Mucosa of rectum (tissue), 2 donors: ENCODE measurements around the gene PCDH10.

Source experiments
- H3K27ac ChIP-seq, 2 donors: one replicate each; pipeline ENCODE4 v1.7.0; 2013; ENCODE audit warnings: inconsistent platforms in 2 of 2, low read depth in 2 of 2, low read length in 2 of 2
- H3K27me3 ChIP-seq, 2 donors: one replicate each; pipeline ENCODE4 v1.7.0; 2013; ENCODE audit warnings: low read length in 2 of 2; ENCODE audit not compliant: control insufficient read depth in 2 of 2, insufficient read depth in 2 of 2
- H3K36me3 ChIP-seq, 2 donors: one replicate each; pipeline ENCODE4 v1.7.0; 2013; ENCODE audit warnings: low read length in 2 of 2; ENCODE audit not compliant: control insufficient read depth in 2 of 2, insufficient read depth in 2 of 2
- H3K4me1 ChIP-seq, 2 donors: one replicate each; pipeline ENCODE4 v1.7.0; 2013; ENCODE audit warnings: low read length in 2 of 2, mild to moderate bottlenecking in 1 of 2; ENCODE audit not compliant: control insufficient read depth in 2 of 2, insufficient read depth in 2 of 2
- H3K4me3 ChIP-seq, 2 donors: one replicate each; pipeline ENCODE4 v1.7.0; 2013; ENCODE audit warnings: low read length in 2 of 2
- H3K9ac ChIP-seq, 2 donors: one replicate each; pipeline ENCODE4 v1.7.0; 2013; ENCODE audit warnings: low read length in 2 of 2, low read depth in 1 of 2, mild to moderate bottlenecking in 1 of 2
- H3K9me3 ChIP-seq, 2 donors: one replicate each; pipeline ENCODE4 v1.7.0; 2013; ENCODE audit warnings: low read length in 2 of 2; ENCODE audit not compliant: control insufficient read depth in 2 of 2
- donor health status: healthy.
- donor health status: Normal muscosa, but diverticular disease.

PCDH10 gene, protein sequence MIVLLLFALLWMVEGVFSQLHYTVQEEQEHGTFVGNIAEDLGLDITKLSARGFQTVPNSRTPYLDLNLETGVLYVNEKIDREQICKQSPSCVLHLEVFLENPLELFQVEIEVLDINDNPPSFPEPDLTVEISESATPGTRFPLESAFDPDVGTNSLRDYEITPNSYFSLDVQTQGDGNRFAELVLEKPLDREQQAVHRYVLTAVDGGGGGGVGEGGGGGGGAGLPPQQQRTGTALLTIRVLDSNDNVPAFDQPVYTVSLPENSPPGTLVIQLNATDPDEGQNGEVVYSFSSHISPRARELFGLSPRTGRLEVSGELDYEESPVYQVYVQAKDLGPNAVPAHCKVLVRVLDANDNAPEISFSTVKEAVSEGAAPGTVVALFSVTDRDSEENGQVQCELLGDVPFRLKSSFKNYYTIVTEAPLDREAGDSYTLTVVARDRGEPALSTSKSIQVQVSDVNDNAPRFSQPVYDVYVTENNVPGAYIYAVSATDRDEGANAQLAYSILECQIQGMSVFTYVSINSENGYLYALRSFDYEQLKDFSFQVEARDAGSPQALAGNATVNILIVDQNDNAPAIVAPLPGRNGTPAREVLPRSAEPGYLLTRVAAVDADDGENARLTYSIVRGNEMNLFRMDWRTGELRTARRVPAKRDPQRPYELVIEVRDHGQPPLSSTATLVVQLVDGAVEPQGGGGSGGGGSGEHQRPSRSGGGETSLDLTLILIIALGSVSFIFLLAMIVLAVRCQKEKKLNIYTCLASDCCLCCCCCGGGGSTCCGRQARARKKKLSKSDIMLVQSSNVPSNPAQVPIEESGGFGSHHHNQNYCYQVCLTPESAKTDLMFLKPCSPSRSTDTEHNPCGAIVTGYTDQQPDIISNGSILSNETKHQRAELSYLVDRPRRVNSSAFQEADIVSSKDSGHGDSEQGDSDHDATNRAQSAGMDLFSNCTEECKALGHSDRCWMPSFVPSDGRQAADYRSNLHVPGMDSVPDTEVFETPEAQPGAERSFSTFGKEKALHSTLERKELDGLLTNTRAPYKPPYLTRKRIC

DNA sequence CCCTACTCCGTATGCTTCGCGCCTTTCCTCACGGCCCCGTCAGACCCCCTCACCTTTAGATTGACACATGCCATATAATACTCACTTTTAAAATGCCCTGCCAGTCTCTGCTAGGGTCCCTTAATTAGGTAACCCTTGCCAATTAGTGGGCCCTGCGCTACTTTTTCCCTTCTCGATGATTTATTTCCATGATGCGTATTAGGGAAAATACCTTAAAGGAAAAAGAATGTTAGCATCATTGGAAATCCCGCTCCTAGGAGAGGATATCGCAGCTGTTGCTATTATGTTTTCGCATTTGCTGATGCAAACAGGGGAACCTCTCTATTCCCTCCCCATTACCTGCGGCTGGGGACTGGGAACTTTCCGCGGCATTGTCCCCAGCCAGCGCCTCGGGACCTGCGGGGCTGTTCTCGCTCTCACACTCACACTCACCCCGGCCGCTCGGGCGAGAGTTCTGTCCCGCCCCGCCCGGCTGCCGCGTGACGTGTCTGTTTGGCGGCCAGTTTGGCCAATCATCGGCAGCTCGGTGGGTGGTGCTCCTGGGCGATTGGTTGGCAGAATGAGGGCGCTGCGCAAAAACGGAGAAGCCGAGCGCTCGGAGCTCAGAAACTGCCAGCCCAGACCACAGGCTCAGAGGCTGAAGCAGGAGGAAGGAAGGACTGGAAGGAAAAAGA lies at the start of gene PCDH10:
PCDH10 (plus strand) TSS at position 605 of the 674 bp plus-strand sequence. CDS start 847 bp downstream, outside the sequence.
- no peaks in the 10 kb centered on the region for H3K36me3 ChIP-seq
- peak within 1 kb of the TSS; percentile 24 to 69 for H3K4me3 ChIP-seq
- H3K4me1 ChIP-seq, result peaks cover 4 to 10% of the 10 kb centered on the region in 2 donors
- no peak within 1 kb of the TSS for H3K9ac ChIP-seq
- H3K9me3 ChIP-seq, result no peaks in the 10 kb centered on the region
- H3K27me3 ChIP-seq, result peaks cover 30 to 31% of the 10 kb centered on the region in 2 donors
- no peak within 1 kb of the TSS for H3K27ac ChIP-seq

DNA sequence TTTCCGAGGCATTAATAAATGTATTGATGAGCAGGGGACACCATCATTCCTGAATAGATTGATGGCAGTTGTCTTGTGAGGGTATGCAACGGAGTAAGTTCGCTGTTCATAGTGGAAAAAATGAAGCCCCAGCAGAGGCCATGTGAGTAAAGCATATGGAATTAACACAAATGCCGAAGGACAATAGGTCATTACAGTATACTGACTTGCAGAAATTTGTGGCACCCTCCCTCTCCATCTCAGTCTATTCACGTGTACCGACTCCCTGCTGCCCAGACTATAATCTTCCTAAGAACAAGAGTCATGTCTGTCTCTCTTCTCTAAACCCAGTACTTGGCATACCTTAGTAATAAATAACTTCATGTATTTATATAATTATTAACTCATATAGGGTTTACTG lies 47.1 kb upstream of the PCDH10 start:
- Histone ChIP-seq H3K27ac (no peak overlapping the region), H3K27me3 (no peaks in the 10 kb centered on the region), H3K9ac (no peak overlapping the region), H3K36me3 (no peaks in the 10 kb centered on the region), H3K9me3 (no peaks in the 10 kb centered on the region), H3K4me1 (no peaks in the 10 kb centered on the region), H3K4me3 (no peak overlapping the region)

DNA sequence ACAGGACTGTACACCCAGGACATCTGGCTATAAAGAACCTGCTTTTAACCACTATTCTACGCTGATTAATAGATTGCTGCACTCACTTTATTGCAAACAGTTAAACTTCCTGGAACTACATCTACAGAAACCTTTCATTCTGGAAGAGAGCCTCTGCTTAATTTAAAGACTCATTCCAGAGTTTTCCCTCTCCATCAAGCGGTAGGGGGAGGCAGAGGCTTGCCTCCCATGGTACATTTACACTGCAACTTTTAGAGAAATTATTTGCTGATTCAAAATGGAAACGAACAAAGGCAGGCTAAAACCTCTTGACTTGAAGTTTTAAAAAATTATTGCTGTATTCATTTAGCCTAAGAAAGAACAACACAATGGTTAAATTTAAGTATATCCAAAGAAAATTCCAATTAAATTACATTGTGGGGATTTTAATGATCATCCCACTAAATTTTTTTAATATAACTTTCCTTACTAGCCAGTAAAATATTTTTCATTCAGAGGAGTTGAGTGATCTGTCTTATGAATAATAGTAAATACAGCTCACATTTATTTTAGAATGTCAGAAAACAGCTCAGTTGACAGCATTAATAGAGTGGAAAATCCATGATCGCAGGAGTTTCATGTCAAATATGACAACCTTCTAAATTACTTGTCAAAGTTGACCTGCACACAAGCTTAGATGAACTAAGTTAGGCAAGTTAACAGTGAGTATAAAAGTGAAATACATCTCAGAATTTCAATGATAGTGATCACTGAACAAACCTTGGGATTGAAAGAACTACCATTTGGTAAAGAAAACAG lies 46.3 kb upstream of the PCDH10 start:
- Histone ChIP-seq H3K27me3 (no peaks in the 10 kb centered on the region), H3K9me3 (no peaks in the 10 kb centered on the region)

DNA sequence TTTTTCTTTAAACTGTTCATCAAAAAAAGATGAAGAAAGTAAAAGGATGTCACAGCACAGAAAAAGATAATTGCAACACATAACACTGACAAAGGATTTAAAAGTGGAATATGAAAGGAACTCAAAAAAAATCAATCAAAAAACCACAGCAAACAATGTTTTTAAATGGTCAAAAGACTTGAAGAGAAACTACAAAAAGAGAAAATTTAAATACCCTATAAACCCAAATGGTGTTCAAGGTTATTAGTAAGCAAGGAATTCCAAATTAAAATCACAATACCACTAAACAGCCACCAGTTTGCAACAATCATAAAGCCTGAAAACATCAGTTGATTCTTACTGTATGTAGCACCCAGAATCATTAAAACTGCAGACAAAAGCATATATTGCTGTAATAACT lies 36.5 kb upstream of the PCDH10 start:
- Histone ChIP-seq H3K4me3 (no peak overlapping the region), H3K36me3 (no peaks in the 10 kb centered on the region), H3K9me3 (no peaks in the 10 kb centered on the region), H3K4me1 (no peaks in the 10 kb centered on the region), H3K27me3 (no peaks in the 10 kb centered on the region), H3K27ac (no peak overlapping the region), H3K9ac (no peak overlapping the region)

More for the DNA sequence above, 46.3 kb upstream of the PCDH10 start:
- Histone ChIP-seq H3K27ac (no peak overlapping the region), H3K9ac (no peak overlapping the region), H3K36me3 (no peaks in the 10 kb centered on the region), H3K4me3 (no peak overlapping the region), H3K4me1 (no peaks in the 10 kb centered on the region)

DNA sequence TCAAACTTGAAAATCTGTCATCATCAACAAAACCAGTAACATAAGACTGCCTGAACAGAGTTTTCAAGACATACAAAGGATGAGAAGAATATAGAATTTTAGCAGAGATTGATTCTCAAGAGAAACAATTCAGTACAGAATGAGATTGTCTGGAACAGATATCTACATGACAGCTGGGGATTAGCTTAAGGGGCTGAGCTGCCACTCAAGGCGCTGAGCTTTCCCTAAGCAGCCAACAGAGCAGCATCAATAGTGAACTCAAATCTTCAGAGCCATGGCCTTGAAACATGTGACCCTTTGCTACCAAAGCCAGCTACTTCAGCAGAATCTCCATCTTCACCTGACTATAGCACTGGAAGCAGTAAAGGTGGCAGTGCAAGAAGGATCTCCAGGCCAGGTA lies 24.3 kb upstream of the PCDH10 start:
- Histone ChIP-seq H3K9me3 (no peaks in the 10 kb centered on the region), H3K27me3 (no peaks in the 10 kb centered on the region), H3K27ac (no peak overlapping the region), H3K36me3 (no peaks in the 10 kb centered on the region), H3K4me1 (no peaks in the 10 kb centered on the region), H3K4me3 (no peak overlapping the region), H3K9ac (no peak overlapping the region)

DNA sequence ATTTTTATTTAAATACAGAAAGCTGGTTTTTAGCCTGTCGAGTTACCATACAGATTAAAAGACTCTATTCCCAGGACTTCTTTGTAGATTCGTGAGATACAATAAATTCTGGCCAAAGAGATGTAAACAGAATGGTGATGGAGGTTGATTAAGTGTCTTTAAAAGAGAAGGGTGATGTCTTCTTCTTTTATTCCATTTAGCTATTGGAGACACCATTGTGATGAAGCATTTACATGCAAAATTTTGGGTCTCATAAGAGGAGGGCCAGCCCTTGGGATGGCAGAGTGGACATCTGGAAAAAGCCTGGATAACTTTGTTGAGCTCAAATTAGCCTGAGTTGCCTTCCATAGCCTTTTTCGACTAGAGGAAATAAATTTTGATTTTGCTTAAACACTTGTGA lies 21.6 kb upstream of the PCDH10 start:
- H3K4me3 ChIP-seq, result no peak overlapping the region
- H3K36me3 ChIP-seq, result no peaks in the 10 kb centered on the region
- H3K9me3 ChIP-seq, result no peaks in the 10 kb centered on the region
- no peak overlapping the region for H3K9ac ChIP-seq
- H3K27ac ChIP-seq, result no peak overlapping the region
- no peaks in the 10 kb centered on the region for H3K27me3 ChIP-seq
- no peaks in the 10 kb centered on the region for H3K4me1 ChIP-seq

DNA sequence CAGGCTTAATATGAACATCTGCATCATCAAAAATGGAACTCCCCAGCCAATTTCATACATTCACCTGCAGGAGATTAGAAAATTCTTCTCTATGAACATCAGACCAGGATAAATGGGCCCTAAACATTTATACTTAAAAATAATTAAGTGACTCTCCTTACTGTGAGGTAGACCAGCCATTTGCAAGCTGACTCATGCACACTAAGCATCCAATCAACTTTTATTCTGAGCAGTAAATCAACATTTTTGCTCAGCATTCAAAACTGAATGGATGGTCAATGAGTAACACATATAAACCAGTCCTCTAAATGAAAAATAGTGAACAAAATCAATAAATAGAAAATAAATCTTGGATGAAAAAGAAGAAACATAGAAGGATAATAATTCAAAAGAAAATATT lies 19.9 kb upstream of the PCDH10 start:
- Histone ChIP-seq H3K9ac (no peak overlapping the region), H3K27ac (no peak overlapping the region), H3K9me3 (no peaks in the 10 kb centered on the region), H3K36me3 (no peaks in the 10 kb centered on the region), H3K27me3 (no peaks in the 10 kb centered on the region), H3K4me3 (no peak overlapping the region), H3K4me1 (no peaks in the 10 kb centered on the region)

DNA sequence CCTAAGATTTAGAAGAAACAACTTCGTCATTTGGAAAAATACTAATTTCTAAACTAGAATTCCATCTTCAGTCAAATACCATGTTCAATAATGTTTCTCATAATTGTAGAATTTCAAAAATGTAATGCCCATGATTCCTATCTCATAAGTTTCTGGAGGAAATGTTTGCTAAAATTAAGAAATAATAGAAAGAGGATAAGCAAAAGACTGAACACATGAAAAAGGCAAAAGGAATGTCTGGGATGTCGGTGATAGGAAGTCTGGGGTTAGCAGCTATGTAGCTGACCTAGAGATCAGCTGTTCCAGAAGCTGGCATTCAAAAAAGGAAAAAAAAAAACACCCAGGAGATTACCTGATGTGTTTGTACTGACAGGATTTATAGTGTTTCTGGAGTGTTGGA lies 18.9 kb upstream of the PCDH10 start:
- H3K27ac ChIP-seq, result no peak overlapping the region
- H3K36me3 ChIP-seq, result no peaks in the 10 kb centered on the region
- no peak overlapping the region for H3K4me3 ChIP-seq
- H3K27me3 ChIP-seq, result no peaks in the 10 kb centered on the region
- no peaks in the 10 kb centered on the region for H3K4me1 ChIP-seq
- H3K9ac ChIP-seq, result no peak overlapping the region
- H3K9me3 ChIP-seq, result no peaks in the 10 kb centered on the region

DNA sequence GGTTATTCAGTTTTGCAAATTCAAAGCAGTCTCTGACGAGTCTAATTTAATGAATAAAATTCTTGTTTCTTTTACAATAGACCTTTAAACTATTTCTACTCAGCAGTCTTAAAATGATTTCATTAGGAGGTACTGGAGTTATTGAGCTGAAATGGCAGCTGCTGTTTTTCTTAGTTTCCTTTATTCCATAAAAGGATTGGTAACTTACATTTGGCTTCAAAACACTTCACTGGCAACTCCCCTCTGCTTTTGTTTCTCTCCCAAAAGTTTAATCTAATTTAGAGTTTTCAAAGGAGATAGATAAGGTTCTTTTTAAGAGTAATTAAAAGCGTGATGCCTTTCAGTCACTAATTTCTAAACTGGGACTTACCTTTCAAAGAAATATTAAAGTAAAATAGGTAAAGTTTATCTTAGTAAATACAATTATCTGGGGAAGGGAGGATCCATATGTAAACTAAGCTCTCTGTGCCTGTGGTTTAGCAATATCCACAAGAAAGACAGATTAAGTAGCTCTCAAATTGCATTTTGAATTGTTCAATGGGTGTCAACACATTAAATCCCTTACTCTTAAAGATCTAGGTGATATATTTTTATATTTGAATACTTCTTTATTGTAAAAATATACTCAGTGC lies 17.1 kb upstream of the PCDH10 start:
- no peak overlapping the region for H3K4me3 ChIP-seq
- no peak overlapping the region for H3K27ac ChIP-seq
- H3K4me1 ChIP-seq, result no peaks in the 10 kb centered on the region
- H3K9ac ChIP-seq, result no peak overlapping the region
- H3K36me3 ChIP-seq, result no peaks in the 10 kb centered on the region
- H3K9me3 ChIP-seq, result no peaks in the 10 kb centered on the region
- H3K27me3 ChIP-seq, result no peaks in the 10 kb centered on the region
